ENCODE results near the gene PANX2.

DNA sequence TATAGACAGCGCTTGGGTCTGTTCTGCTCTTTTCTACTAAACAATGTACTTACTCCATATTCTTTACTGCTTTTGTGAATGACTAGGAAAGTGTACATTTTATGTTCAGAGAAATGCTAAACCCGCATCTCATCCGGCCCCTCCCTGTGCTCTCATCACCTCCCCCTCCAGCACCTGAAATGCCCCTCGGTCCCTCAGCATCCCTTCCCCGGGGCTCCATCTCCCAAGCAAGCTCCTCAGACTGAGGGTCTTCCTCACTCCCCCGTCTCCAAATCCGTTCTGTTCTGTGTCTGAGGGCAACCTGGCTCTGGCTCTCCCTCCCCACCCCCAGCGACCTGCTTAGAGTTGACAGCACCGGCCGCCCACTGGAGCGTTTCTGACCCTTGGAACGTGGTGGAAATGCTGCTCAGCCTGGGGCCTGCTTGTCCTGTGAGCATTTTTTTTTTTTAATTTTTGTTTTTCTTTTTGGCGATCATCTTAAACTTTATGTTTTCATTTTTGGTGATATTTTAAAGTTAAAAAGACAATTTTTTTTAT, 31.7 kb downstream of the PANX2 start:
- TF ChIP-seq CTCF (IDR thresholded peaks at IDR 0.05) (no peak), EZH2phosphoT487 (IDR thresholded peaks at IDR 0.05) (no peak), EZH2 (IDR thresholded peaks at IDR 0.05) (no peak)

All from neural progenitor cell (in vitro differentiated cells).